ENCODE results near the gene PPAN.

Gene PPAN, protein sequence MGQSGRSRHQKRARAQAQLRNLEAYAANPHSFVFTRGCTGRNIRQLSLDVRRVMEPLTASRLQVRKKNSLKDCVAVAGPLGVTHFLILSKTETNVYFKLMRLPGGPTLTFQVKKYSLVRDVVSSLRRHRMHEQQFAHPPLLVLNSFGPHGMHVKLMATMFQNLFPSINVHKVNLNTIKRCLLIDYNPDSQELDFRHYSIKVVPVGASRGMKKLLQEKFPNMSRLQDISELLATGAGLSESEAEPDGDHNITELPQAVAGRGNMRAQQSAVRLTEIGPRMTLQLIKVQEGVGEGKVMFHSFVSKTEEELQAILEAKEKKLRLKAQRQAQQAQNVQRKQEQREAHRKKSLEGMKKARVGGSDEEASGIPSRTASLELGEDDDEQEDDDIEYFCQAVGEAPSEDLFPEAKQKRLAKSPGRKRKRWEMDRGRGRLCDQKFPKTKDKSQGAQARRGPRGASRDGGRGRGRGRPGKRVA

GRCh38 chr19:10106100-10106936, at the start of gene PPAN:
PPAN (plus strand) TSS chr19:10106362; CDS start chr19:10106395, 33 bp downstream.
- DNase-seq, result peak; percentile 99
- H3K9me3 ChIP-seq (ENCODE audit: severe bottlenecking), result no peaks in the 10 kb centered on the region
- H3K27me3 ChIP-seq (ENCODE audit: insufficient read depth, low read depth, severe bottlenecking), result no peaks in the 10 kb centered on the region
- peak within 1 kb of the TSS; percentile 88 for H3K4me3 ChIP-seq (ENCODE audit: low read depth, low read length)
- peak within 1 kb of the TSS; percentile 85 for H3K27ac ChIP-seq
- H3K36me3 ChIP-seq, result peaks cover 41% of the 10 kb centered on the region
- TF ChIP-seq, protein P1, sequence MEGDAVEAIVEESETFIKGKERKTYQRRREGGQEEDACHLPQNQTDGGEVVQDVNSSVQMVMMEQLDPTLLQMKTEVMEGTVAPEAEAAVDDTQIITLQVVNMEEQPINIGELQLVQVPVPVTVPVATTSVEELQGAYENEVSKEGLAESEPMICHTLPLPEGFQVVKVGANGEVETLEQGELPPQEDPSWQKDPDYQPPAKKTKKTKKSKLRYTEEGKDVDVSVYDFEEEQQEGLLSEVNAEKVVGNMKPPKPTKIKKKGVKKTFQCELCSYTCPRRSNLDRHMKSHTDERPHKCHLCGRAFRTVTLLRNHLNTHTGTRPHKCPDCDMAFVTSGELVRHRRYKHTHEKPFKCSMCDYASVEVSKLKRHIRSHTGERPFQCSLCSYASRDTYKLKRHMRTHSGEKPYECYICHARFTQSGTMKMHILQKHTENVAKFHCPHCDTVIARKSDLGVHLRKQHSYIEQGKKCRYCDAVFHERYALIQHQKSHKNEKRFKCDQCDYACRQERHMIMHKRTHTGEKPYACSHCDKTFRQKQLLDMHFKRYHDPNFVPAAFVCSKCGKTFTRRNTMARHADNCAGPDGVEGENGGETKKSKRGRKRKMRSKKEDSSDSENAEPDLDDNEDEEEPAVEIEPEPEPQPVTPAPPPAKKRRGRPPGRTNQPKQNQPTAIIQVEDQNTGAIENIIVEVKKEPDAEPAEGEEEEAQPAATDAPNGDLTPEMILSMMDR (IDR thresholded peaks at IDR 0.05; ENCODE audit: low read depth, low read length), result no peak

DNA sequence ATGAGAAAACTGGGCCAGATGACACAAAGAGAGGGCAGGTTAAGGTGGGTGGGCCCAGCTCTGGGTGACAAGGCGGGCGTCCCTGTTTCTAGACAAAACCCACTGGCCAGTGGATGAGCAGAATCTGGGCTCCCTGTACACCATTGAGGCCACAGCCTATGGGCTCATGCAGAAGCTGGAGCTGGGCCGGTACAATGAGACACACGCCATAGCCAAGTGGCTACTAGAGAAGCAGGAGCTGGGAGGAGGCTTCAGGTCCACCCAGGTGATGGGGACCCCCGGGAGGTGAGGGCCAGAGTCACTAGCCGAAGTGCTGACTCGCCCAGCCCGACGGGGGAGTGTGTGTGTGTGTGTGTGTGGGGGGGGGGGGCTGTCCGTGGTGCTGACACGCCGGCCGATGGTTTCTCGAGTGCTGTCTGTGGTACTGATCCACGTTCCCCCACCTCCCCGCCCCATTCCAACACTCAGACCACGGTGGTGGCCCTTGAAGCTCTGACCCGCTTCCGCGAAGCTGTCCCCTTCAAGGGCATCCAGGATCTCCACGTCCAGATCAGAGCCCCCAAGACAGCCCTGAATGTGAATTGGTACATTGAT, 44.3 kb upstream of the PPAN start:
- Histone ChIP-seq H3K9me3 (ENCODE audit: severe bottlenecking) (no peaks in the 10 kb centered on the region), H3K36me3 (no peaks in the 10 kb centered on the region), H3K27ac (no peak overlapping the region), H3K27me3 (ENCODE audit: insufficient read depth, low read depth, severe bottlenecking) (peaks cover 49% of the 10 kb centered on the region), H3K4me3 (ENCODE audit: low read depth, low read length) (no peak overlapping the region)
- no peak for DNase-seq
- TF ChIP-seq, protein P1 (IDR thresholded peaks at IDR 0.05; ENCODE audit: low read depth, low read length), result no peak

- no peak overlapping the region for H3K4me3 ChIP-seq (ENCODE audit: low read depth, low read length)
- TF ChIP-seq, protein P1 (IDR thresholded peaks at IDR 0.05; ENCODE audit: low read depth, low read length), result no peak
- H3K27me3 ChIP-seq (ENCODE audit: insufficient read depth, low read depth, severe bottlenecking), result peaks cover 45% of the 10 kb centered on the region
- no peaks in the 10 kb centered on the region for H3K9me3 ChIP-seq (ENCODE audit: severe bottlenecking)
- DNase-seq, result no peak
- no peak overlapping the region for H3K27ac ChIP-seq
- no peaks in the 10 kb centered on the region for H3K36me3 ChIP-seq
Observed at GRCh38 chr19:10068205-10068604, 38.0 kb upstream of the PPAN start.

GRCh38 chr19:10069046-10069445, 37.1 kb upstream of the PPAN start:
- Histone ChIP-seq H3K27me3 (ENCODE audit: insufficient read depth, low read depth, severe bottlenecking) (peaks cover 39% of the 10 kb centered on the region), H3K4me3 (ENCODE audit: low read depth, low read length) (no peak overlapping the region), H3K27ac (no peak overlapping the region), H3K36me3 (no peaks in the 10 kb centered on the region), H3K9me3 (ENCODE audit: severe bottlenecking) (peaks cover 2% of the 10 kb centered on the region)
- no peak for DNase-seq
- TF ChIP-seq, protein P1 (IDR thresholded peaks at IDR 0.05; ENCODE audit: low read depth, low read length), result no peak

GRCh38 chr19:10070730-10071446, 35.3 kb upstream of the PPAN start:
- Histone ChIP-seq H3K36me3 (no peaks in the 10 kb centered on the region), H3K9me3 (ENCODE audit: severe bottlenecking) (peaks cover 4% of the 10 kb centered on the region), H3K4me3 (ENCODE audit: low read depth, low read length) (no peak overlapping the region), H3K27me3 (ENCODE audit: insufficient read depth, low read depth, severe bottlenecking) (peaks cover 29% of the 10 kb centered on the region), H3K27ac (no peak overlapping the region)
- TF ChIP-seq, protein P1 (IDR thresholded peaks at IDR 0.05; ENCODE audit: low read depth, low read length), result no peak
- no peak for DNase-seq

Data from WERI-Rb-1 (cell line).